K562 (cell line): Measurements from ENCODE around the gene CCDC116. TPM values are rescaled to one million over a fixed set of nuclear protein-coding genes. Genes with fewer than 3 reads are reported as not detected.
A peak's percentile ranks its signal among the peaks of the same experiment; 100 is the strongest.

ENCODE experiments used
- ATAC-seq: fragments of 200-7000 bp; cut with Tn5 transposase; 3 replicates; pipeline ENCODE4 v1.9.1; 2020; ENCODE audit warnings: moderate library complexity
- BruUV-seq: library from RNA; stranded (reverse); fragments of 400-500 nt; replicated peaks from 2 replicates; lab custom pipeline; 2021; lab: Mats Ljungman, UMichigan
- CTCF ChIA-PET: fragments of 300-600 bp; formaldehyde crosslinking; extraction: SDS; loops from one replicate; lab custom pipeline; 2021; ENCODE audit warnings: low intra/inter-chr PET ratio; lab: Yijun Ruan, JAX
- POLR2A ChIA-PET: fragments of 300-600, 350-650 bp; sonication (Branson Sonifier 250); formaldehyde crosslinking; extraction: SDS; loops from one replicate; lab custom pipeline; 2021; ENCODE audit warnings: antibody characterized with exemption, inconsistent platforms; lab: Yijun Ruan, JAX
- DNase-seq, 4 experiments: peaks; one replicate each; pipeline versions ENCODE4 v3.0.0 to v3.0.0-alpha.2; 2011 to 2018; ENCODE audit warnings: low spot score in 3 of 4, mixed read lengths in 3 of 4; ENCODE audit errors: extremely low read depth in 1 of 4
- FAIRE-seq: peaks from 2 replicates; lab custom pipeline; 2011; peaks lifted over from hg19 to GRCh38; lab: Jason Lieb, UNC
- H2AFZ ChIP-seq: 2 replicates; pipeline ENCODE4 v1.6.0; 2011; ENCODE audit warnings: low read depth, low read length, control low read depth, inconsistent platforms
- H3K27ac ChIP-seq: fragments of 200-600 bp; 3 replicates; pipeline ENCODE4 v1.8.0; 2011; ENCODE audit warnings: low read depth, mild to moderate bottlenecking, control low read depth, inconsistent platforms, low read length, moderate library complexity, mixed read lengths; ENCODE audit errors: extremely low read depth
- H3K27me3 ChIP-seq, 2 experiments: fragments of 300-600 bp in 1 of 2; 2 replicates in 1 of 2; 3 replicates in 1 of 2; pipeline versions ENCODE4 v1.6.0 to v1.8.0; 2011; ENCODE audit warnings: inconsistent platforms in 2 of 2, low read length in 2 of 2, mild to moderate bottlenecking in 1 of 2, mixed read lengths in 1 of 2, moderate library complexity in 1 of 2; ENCODE audit not compliant: control insufficient read depth in 2 of 2, insufficient read depth in 2 of 2
- H3K36me3 ChIP-seq: fragments of 300-600 bp; 3 replicates; pipeline ENCODE4 v1.8.0; 2011; ENCODE audit warnings: mild to moderate bottlenecking, low read length, inconsistent platforms; ENCODE audit not compliant: control insufficient read depth, insufficient read depth
- H3K4me1 ChIP-seq, 2 experiments: fragments of 200-600 bp in 1 of 2; replicated peaks in 1 of 2; 2 replicates in 1 of 2; 3 replicates in 1 of 2; pipeline versions ENCODE4 v1.5.1 to v1.8.0; 2011; ENCODE audit warnings: inconsistent platforms in 2 of 2, low read length in 2 of 2, mild to moderate bottlenecking in 1 of 2, mixed read lengths in 1 of 2, moderate library complexity in 1 of 2; ENCODE audit not compliant: control insufficient read depth in 2 of 2, insufficient read depth in 2 of 2
- H3K4me2 ChIP-seq: 2 replicates; pipeline ENCODE4 v1.6.1; 2011; ENCODE audit warnings: low read length, control low read depth, inconsistent platforms, mixed read lengths; ENCODE audit not compliant: insufficient read depth
- H3K4me3 ChIP-seq: fragments of 200-600 bp; sonication (generic), shearing (Covaris generic); 2 replicates; pipeline ENCODE4 v1.5.1; 2016; ENCODE audit warnings: control low read depth, inconsistent platforms
- H3K79me2 ChIP-seq: fragments of 200-600 bp; 3 replicates; pipeline ENCODE4 v1.8.0; 2011; ENCODE audit warnings: low read length, inconsistent platforms; ENCODE audit not compliant: control insufficient read depth, insufficient read depth
- H3K9ac ChIP-seq, 2 experiments: 2 replicates each; pipeline versions ENCODE4 v1.6.0 to v1.6.1; 2011; ENCODE audit warnings: low read depth in 2 of 2, low read length in 2 of 2, control low read depth in 1 of 2, inconsistent platforms in 1 of 2, mild to moderate bottlenecking in 1 of 2, mixed read lengths in 1 of 2; ENCODE audit not compliant: insufficient read depth in 1 of 2
- H3K9me1 ChIP-seq: one replicate; pipeline ENCODE4 v1.6.0; 2011; ENCODE audit warnings: inconsistent platforms, mild to moderate bottlenecking, low read length, moderate library complexity; ENCODE audit not compliant: control insufficient read depth, insufficient read depth
- H3K9me3 ChIP-seq: replicated peaks from 2 replicates; pipeline ENCODE4 v1.5.1; 2011; ENCODE audit warnings: low read depth, low read length, inconsistent platforms; ENCODE audit not compliant: control insufficient read depth, insufficient read depth
- H4K20me1 ChIP-seq: replicated peaks from 2 replicates; pipeline ENCODE4 v1.6.1; 2011; ENCODE audit warnings: low read length, inconsistent platforms, mixed read lengths; ENCODE audit not compliant: control insufficient read depth, insufficient read depth
- CUX1 ChIP-seq: fragments of 200-800 bp; sonication (Bioruptor generic); IDR thresholded peaks from 2 replicates; pipeline ENCODE4 v1.6.1; 2016; ENCODE audit warnings: missing genetic modification characterization, missing compliant biosample characterization
- FOXA3 ChIP-seq, 2 experiments: fragments of 450-650 bp in 1 of 2; sonication (generic) in 1 of 2; formaldehyde crosslinking; IDR thresholded peaks in 1 of 2; conservative IDR thresholded peaks in 1 of 2; 2 replicates each; pipeline versions ENCODE4 v1.4.0 to v1.8.0; 2020 to 2022; ENCODE audit warnings: mild to moderate bottlenecking in 2 of 2, missing genetic modification reagents in 1 of 2
- HDAC6 ChIP-seq: IDR thresholded peaks from 2 replicates; pipeline ENCODE4 v1.6.1; 2012; ENCODE audit warnings: low read depth, mild to moderate bottlenecking, control low read depth, inconsistent platforms, low read length, moderate library complexity
- NKRF ChIP-seq: fragments of 450-650 bp; IDR thresholded peaks from 2 replicates; pipeline ENCODE4 v1.6.1; 2016; ENCODE audit warnings: borderline replicate concordance
- POU5F1 ChIP-seq: fragments of 150-350 bp; IDR thresholded peaks from 2 replicates; pipeline ENCODE4 v1.6.1; 2014; ENCODE audit warnings: borderline replicate concordance, low read length, low read depth, mild to moderate bottlenecking; ENCODE audit not compliant: partially characterized antibody
- RBM39 ChIP-seq: fragments of 200-400 bp; formaldehyde crosslinking; optimal IDR thresholded peaks from 2 replicates; pipeline ENCODE3; 2018; ENCODE audit warnings: low read depth, low read length
- WGBS: fragments of 100-300 bp; shearing (Covaris generic); methylation state at CpG from one replicate; pipeline ENCODE4 v1.1.6; 2016; ENCODE audit warnings: low coverage, mixed read lengths; ENCODE audit not compliant: insufficient coverage; ENCODE audit errors: missing lambda C conversion rate; 5-methylcytosine and 5-hydroxymethylcytosine counted together
- in situ Hi-C: fragments of 300-500 bp; cut with MboI; formaldehyde crosslinking; loops from 4 replicates; pipeline ENCODE4 v1.15.0; 2018; ENCODE audit warnings: inconsistent platforms, mixed read lengths
- intact Hi-C: fragments of 100-400 bp; cut with micrococcal nuclease; formaldehyde crosslinking; loops from 2 replicates; pipeline ENCODE4 v1.14.2; 2022
- polyA plus RNA-seq, 8 experiments: library from polyadenylated mRNA; depleted of rRNA in 4 of 8; stranded (reverse) in 5 of 8; unstranded in 3 of 8; fragments of >200 nt; fragmentation: Nextera tagmentation in 2 of 8; fragmentation: Illumina TruSeq in 1 of 8; extraction: Ambion mirVana in 2 of 8; extraction: Trizol in 1 of 8; gene quantifications; 2 replicates each; pipeline versions ENCODE4 v1.2.1 to v1.2.3, GENCODE V29; 2011 to 2014; ENCODE audit warnings: inconsistent platforms in 1 of 8, missing spikeins in 1 of 8
- total RNA-seq, 7 experiments: library from RNA; depleted of rRNA in 6 of 7; stranded (reverse); fragments of >200 nt in 6 of 7; fragmentation: Illumina TruSeq in 2 of 7; extraction: Trizol in 2 of 7; gene quantifications; 2 replicates each; pipeline versions ENCODE4 v1.2.1 to v1.2.3, GENCODE V29; 2011 to 2021; ENCODE audit warnings: low replicate concordance in 1 of 7
- TF ChIP-seq, protein P1 (sequence below): fragments of 250-450 bp; sonication (Bioruptor Pico); IDR thresholded peaks from 2 replicates; pipeline ENCODE4 v1.5.0; 2021
- TF ChIP-seq, protein P2 (sequence below): fragments of 450-650 bp; conservative IDR thresholded peaks from 2 replicates; pipeline ENCODE4 v1.6.1; 2016; ENCODE audit warnings: missing genetic modification characterization, low read depth, mild to moderate bottlenecking, missing compliant biosample characterization, moderate library complexity

CCDC116 gene
- total and polyA plus RNA-seq, 9 of the 15 experiments (the other 6 are each of a cell fraction or from before 2014, with no cell fraction given) = 1.6 to 11.3 (median 4.7) TPM

DNA sequence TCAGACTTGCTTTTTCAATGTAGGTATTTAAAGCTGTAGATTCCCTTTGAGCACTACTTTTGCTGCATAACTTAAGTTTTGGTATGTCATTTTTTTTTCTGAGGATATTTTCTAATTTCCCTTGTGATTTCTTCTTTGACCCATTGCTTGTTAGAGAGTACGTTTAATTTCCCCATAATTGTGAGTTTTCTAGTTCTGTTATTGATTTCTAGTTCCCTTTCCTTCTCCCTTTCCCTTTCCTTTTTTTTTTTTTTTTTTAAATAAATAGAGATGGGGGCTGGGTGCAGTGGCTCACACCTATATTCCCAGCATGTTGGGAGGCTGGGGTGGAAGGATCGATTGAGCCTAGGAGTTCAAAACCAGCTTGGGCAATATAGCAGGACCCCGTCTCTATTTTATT lies 34.3 kb upstream of the CCDC116 start (continued):
- no peak for TF ChIP-seq NKRF
- TF ChIP-seq FOXA3 (CRISPR knock-in tag; conservative IDR thresholded peaks at IDR 0.05 in 1 of 2, IDR thresholded peaks at IDR 0.05 in 1 of 2) = no peak
- TF ChIP-seq, protein P1, sequence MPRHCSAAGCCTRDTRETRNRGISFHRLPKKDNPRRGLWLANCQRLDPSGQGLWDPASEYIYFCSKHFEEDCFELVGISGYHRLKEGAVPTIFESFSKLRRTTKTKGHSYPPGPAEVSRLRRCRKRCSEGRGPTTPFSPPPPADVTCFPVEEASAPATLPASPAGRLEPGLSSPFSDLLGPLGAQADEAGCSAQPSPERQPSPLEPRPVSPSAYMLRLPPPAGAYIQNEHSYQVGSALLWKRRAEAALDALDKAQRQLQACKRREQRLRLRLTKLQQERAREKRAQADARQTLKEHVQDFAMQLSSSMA (CRISPR knock-in tag) = no peak
- no peak for TF ChIP-seq RBM39

DNA sequence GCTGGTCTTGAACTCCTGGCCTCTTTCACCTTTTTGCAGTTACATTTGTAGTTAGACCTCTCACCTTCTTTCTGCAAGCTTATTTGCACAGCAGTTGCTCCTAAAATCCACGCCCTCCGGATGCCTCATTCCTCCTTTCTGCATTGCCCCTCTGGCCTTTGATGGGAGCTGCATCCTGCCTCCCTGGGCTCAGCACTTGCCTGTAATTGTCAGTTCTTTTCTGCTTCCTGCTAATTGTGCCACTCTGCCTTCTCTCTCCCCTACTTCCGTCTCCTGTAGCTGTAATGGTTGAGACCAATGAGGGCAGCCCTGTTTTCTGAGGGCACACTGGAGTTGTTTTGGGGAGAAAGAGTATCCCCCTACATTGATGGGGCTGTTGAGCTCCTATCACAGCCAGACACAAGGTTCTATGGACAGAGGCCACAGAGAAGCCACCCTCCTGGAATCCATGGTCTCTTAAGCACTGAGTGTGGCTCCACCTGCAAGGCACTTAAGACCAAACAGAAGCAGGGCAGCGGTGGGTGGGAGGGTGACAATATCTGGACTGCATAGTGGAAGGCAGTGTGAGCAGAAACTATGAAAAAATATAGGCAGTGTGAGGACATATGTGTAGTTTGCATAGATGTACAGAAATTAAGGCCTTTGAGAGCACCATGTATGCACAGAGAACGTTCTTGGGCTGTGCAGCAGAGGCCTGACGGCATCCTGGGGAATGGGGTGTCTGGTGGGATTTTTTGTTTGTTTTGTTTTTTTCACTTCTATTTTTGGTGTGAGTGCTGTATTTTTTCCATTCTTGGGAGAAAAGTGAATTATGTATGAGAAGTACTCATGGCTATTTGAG lies 33.3 kb upstream of the CCDC116 start:
- in situ Hi-C loops = no loop called here
- intact Hi-C loops = no loop called here
- ChIA-PET POLR2A (interaction anchor here (75.5 to 76.8 kb wide), 2 partner anchors 10 to 20 kb away, joined by 4622 read pairs; partner anchors contain the start of genes CCDC116, SDF2L1 and YDJC), CTCF (no interaction called here)
- H3K9me3 ChIP-seq = no peaks in the 10 kb centered on the region
- H4K20me1 ChIP-seq = peaks cover 41% of the 10 kb centered on the region
- peaks cover 12% of the 10 kb centered on the region for H3K9me1 ChIP-seq
- BruUV-seq = TSS peak; percentile 15
- peak in 1 of 4 experiments; percentile 47 for DNase-seq
- peaks cover 94% of the 10 kb centered on the region for H3K79me2 ChIP-seq
- H3K9ac ChIP-seq = peak overlapping the region in 1 of 2 experiments; percentile 62; a peak in 1 of 4 replicates
- H2AFZ ChIP-seq = no peak overlapping the region
- H3K36me3 ChIP-seq = peaks cover 69% of the 10 kb centered on the region
- peak; percentile 8; the same call in 2 of the 3 replicates for ATAC-seq
- H3K27me3 ChIP-seq = peaks cover 0 to 2% of the 10 kb centered on the region in 2 experiments; a peak in 1 of 5 replicates
- H3K4me3 ChIP-seq = no peak overlapping the region
- 70% methylated on average over 6 of the region's 6 CpGs for WGBS
- H3K4me2 ChIP-seq = no peak overlapping the region
- no peak overlapping the region for H3K27ac ChIP-seq
- no peak for FAIRE-seq
- peaks cover 0 to 7% of the 10 kb centered on the region in 2 experiments; a peak in 3 of 5 replicates for H3K4me1 ChIP-seq
- TF ChIP-seq HDAC6 (no peak), POU5F1 (no peak), CUX1 (CRISPR knock-in tag) (no peak)
- TF ChIP-seq, protein P2, sequence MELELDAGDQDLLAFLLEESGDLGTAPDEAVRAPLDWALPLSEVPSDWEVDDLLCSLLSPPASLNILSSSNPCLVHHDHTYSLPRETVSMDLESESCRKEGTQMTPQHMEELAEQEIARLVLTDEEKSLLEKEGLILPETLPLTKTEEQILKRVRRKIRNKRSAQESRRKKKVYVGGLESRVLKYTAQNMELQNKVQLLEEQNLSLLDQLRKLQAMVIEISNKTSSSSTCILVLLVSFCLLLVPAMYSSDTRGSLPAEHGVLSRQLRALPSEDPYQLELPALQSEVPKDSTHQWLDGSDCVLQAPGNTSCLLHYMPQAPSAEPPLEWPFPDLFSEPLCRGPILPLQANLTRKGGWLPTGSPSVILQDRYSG (tag) = no peak
